ENCODE measurements around the gene CHRM2.

CHRM2 gene

DNA sequence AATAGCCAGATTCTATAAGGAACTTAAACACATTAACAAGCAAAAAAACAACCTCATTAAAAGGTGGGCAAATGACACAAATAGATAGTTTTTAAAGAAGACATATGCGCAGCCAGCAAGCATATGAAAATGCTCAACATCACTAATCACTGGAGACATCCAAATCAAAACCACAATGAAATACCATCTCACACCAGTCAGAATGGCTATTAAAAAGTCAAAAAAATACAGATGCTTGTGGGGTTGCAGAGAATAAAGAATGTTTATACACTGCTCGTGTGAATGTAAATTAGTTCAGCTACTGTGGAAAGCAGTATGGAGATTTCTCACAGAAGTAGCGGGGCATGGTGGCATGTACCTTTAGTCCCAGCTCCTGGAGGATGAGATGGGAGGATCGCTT, 164.0 kb downstream of the CHRM2 start:
- DNase-seq (ENCODE audit: low spot score), result no peak

DNA sequence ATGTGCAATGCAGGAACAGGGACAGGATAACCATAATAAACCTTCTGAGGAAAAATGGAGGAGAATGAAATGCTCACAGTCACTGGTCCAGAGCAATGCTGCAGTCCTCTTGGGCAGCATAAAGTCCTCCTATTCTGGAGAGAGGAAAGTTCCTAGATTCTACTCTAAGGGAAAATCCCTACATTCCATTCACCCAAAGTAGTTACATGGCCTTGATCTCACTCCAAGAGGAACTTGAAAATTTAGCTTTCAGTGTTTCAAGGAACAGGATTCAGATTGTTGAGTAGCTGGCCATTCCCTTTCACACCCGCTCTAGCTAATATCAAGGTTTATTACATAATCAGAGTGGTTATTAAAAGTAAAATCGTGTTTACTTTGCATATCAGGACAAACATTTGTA, 168.3 kb downstream of the CHRM2 start:
- no peak for DNase-seq (ENCODE audit: low spot score)

- DNase-seq (ENCODE audit: low spot score), result no peak
Measured at GRCh38 chr7:137038706-137039105, 170.3 kb downstream of the CHRM2 start.

DNA sequence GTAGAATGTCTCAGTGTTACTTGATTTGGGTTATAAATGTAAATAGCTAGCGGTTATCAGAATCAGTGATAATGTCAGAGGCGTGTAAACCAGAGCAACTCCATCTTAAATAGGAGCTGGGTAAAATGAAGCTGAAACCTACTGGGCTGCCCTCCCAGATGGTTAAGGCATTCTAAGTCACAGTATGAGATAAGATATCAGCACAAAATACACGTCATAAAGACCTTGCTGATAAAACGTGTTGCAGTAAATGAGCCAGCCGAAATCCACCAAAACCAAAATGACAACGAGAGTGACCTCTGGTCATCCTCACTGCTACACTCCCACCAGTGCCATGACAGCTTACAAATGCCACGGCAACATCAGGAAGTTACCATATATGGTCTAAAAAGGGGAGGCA, 172.3 kb downstream of the CHRM2 start:
- no peak for DNase-seq (ENCODE audit: low spot score)

GRCh38 chr7:137045573-137045972, 177.1 kb downstream of the CHRM2 start:
- DNase-seq (ENCODE audit: low spot score), result no peak

GRCh38 chr7:137069249-137069963, 201.0 kb downstream of the CHRM2 start:
- no peak for DNase-seq (ENCODE audit: low spot score)

Data from hematopoietic multipotent progenitor cell treated with erythropoietin and hydrocortisone succinate and interleukin-3 and kit ligand, for 17 days (in vitro differentiated cells).